Nucleus accumbens (tissue), 56 donors: Measurements from ENCODE around the gene TMEM25.
A peak's percentile ranks its signal among the peaks of the same experiment; 100 is the strongest.
"Not testable (repeated sequence)": the region's sequence is repeated elsewhere in the genome, so short reads cannot be mapped to it uniquely, and the experiment has no call there.

Source experiments
- DNase-seq, 56 donors: peaks; one replicate each; lab custom pipeline; 2025; lab: John Stamatoyannopoulos, UW

TMEM25 gene

DNA sequence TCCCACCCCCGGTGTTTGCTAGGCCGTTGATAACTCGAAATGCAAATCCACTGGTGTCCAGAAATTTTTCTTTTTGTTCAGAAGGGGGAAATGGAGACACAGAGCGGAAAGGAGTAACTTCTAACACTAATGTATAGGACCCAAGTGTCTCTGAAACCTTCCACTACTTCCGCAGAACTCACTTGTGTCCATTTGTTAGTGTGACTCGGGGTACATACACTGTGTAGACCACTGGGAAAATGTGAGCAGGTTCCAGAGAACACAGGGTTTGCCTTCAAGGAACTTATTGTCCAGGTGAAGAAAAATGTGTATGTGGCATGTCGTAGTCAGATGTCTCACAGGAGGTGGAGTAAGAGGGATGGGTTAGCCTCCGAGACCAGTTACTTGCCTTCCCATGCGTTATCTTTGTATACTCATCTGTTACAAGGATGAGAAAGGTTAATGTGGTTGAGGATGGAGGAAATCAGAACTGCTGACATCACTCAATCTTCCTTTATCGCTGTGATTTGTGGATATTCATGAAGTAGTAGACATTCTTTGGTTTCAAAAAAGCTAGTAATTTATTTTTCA is 42.1 kb downstream of the TMEM25 start:
- DNase-seq, result peak in 1 of 56 donors; percentile 15

DNA sequence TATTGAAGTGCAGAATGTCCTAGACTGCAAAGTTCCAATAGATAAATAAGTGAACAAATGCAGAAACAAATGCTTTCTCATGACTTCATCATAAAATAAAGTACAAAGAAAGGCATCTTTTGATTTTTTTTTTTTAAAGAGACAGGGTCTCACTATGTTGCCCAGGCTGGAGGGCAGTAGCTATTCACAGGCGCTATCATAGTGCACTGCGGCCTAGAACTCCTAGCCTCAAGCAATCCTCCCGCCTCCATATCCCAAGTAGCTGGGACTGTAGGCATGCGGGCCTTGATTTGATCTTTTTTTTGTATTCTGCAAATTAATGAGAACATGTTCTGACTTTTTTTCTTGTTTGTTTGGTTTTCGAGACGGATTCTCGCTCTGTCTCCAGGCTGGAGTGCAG is 43.6 kb downstream of the TMEM25 start:
- DNase-seq, result no peak

DNA sequence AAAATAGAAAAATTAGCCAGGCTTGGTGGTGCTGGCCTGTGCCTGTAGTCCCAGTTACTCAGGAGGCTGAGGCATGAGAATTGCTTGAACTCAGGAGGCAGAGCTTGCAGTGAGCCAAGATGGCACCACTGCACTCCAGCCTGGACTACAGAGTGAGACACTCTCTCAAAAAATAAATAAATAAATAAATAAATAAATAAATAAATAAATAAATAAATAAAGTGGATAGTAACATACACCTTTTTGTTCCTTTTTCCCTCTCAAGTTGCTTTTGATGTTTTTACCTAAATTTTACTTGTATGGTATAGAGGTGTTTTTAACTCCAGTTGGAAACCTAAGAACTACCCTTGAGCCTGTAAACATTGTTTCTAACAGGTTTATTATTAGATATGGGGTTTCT is 47.0 kb downstream of the TMEM25 start:
- DNase-seq, result not testable (repeated sequence)

DNA sequence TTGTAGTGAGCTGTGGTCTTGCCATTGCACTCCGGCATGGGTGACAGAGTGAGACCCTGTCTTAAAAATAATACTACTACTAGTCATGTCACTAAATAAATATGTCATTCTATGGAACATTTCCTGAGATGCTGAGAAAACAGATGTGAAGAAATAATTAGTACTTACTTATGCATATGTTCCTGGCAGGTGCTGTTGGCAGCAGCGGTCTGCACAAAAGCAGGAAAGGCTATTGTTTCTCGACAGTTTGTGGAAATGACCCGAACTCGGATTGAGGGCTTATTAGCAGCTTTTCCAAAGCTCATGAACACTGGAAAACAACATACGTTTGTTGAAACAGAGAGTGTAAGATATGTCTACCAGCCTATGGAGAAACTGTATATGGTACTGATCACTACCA is 50.1 kb downstream of the TMEM25 start:
- no peak for DNase-seq
